Measurements from ENCODE around the gene IL25.
"Not testable (repeated sequence)": the region's sequence is repeated elsewhere in the genome, so short reads cannot be mapped to it uniquely, and the experiment has no call there.

The IL25 gene

GRCh38 chr14:23376482-23377197 lies 4.0 kb downstream of the IL25 start, which contains the start of gene CMTM5:
Gene CMTM5 (plus strand): TSS chr14:23377046. CDS start chr14:23377252, 206 bp downstream.
- no peak for DNase-seq

DNA sequence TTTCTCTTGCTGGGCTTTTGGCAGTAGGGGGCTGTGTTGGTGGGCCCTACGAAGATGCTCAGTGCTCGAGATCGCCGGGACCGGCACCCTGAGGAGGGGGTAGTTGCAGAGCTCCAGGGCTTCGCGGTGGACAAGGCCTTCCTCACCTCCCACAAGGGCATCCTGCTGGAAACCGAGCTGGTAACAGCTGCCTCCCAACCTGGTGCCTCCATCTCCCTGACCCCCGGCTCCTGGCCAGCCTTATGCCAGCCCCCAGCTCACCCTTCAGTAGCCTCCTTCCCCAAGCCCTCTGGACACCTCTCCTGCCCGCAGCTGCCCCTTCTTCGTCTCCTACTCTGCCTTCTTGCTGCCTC lies 4.6 kb downstream of the IL25 start:
- DNase-seq: no peak

- no peak for DNase-seq
Observed at GRCh38 chr14:23377573-23378563, 5.3 kb downstream of the IL25 start.

DNA sequence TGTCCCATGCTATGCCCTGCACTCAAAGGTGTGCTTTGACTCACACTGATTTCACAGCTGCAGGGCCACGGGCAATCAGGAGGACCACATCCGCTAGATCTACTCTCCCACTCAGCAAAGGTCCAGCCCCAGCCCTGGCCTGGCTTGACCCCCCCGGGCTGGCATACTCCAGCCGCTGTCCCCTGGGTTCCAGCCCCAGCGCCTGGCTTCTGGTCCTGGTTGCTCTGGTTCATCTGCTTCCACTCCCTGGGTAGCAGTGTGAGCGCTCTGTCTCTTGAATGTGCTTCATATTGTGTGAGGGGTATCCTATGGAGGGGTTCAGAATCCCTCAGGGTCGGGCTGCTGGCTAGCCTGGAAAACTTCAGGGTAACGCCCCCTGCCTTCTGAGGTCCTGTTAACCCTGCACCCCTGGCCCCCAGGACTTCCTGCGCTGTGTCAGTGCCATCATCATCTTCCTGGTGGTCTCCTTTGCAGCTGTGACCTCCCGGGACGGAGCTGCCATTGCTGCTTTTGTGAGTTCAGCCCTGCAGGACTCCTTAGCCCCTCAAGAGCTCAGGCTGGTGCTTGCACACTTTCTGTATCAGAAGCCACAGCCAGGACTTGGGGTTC lies 6.1 kb downstream of the IL25 start:
- no peak for DNase-seq

DNA sequence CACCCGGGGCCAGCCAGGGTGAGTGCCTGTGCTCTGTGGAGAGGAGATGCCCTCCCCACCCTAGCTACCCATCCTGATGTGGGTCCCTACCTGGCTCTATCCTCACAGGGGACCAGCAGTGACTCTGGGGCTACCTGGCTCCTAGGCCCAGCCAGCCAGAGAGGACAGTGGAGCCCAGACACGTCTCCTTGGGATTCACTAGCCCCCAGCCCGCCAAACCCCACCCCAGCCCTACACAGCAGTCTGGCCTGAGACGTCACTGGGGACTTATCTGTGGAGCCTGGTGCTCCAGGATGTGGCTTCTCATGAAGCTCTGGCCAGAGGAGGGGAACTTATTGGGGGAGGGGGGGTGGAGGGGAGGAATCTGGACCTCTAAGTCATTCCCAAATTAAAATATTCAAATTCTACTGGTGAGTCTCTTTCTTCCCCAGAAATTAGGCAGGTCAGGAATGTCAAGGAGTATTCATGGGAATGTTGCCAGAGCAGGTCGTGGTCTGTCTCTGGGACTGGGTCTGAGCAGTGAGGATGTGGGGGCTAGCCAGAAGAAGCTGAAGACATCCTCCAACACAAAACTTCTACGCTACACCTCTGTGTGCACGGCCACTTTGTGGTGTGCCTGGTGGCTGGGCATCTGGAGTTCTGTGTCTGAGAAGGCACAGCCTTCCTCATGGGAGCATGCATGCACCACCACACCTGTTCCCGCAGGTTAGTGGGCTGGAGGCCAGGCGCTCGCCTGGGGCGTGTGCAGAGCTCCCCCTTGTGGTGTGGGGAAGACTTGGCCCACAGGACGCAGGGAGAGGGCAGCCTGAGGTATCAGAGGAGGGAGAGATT lies 7.0 kb downstream of the IL25 start:
- peak; percentile 28 for DNase-seq

DNA sequence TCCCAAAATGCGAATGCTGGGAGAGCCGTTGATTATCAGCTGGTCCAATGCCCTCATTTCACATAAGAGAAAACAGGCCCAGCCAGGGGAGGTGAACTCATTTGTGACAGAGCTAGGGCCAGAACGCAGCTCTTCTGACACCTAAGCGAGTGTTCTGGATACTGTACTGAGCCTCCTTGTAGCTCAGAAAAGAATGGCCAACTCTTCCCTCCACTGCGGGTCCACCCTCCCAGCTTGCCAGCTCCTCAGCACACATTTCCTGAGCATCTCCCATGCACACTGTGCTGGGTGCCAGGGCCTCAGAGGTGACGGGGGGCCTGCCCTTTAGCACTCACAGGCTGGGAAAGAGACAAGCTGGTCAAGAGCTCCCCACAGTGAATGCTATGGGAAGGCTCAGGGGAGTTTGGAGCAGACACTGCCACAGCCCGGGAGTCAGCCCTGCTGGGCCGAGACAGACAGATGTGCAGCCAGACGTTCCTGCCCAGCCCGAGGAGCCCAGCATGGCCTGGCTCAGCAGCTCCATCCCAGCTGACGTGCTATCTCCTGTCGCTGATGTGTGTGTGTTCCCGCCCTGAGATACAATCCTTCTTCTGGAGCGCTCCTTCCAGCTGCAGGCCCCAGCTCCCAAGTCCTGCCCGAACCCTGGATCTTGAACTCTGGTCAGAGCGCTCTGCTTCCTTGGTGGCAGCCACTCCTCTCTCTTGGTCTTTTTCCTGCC lies 7.7 kb downstream of the IL25 start:
- DNase-seq: no peak

- no peak for DNase-seq
Observed at GRCh38 chr14:23380976-23381375, 8.4 kb downstream of the IL25 start.

DNA sequence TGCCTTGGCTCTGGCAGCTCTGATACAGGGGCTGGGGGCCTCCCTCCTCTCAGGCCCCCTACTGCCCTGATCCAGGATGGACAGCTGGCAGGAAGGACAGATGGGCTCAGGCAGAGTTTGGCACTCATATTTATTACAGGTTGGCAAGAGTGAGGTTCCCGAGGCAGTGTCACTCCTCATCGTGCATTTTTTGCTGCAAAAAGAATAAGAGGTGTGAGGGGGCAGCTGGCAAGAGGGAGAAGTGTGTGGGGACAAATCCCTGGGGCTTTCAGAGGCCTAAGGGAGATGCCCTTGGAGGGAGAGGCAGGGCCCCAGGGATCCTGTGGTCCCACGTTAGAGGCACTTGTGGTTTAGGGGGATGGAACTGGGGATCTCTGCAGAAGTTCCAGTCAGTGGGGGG lies 9.3 kb downstream of the IL25 start:
- no peak for DNase-seq

DNA sequence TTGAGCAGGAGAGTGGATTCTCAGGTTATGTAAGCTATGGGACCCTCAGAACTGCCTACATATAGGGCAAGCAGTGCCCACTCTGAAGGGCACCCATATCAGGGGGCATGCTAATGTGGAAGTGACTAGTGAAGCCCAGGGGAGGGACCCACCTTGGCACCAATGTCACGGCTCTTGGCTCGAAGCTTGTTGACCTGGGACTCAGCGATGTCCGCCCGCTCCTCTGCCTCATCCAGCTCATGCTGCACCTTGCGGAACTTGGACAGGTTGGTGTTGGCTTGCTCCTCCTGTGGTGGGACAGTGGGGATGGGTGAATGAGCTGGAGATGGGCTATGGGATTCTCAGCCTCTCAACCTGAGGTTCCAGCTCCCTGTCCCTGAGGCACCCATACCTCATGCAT lies 9.7 kb downstream of the IL25 start:
- no peak for DNase-seq

- DNase-seq: no peak
Observed at GRCh38 chr14:23382731-23383440, 10.3 kb downstream of the IL25 start.

GRCh38 chr14:23384364-23385080 lies 11.9 kb downstream of the IL25 start:
- DNase-seq: no peak

GRCh38 chr14:23385244-23385641 lies 12.6 kb downstream of the IL25 start:
- DNase-seq: no peak

DNA sequence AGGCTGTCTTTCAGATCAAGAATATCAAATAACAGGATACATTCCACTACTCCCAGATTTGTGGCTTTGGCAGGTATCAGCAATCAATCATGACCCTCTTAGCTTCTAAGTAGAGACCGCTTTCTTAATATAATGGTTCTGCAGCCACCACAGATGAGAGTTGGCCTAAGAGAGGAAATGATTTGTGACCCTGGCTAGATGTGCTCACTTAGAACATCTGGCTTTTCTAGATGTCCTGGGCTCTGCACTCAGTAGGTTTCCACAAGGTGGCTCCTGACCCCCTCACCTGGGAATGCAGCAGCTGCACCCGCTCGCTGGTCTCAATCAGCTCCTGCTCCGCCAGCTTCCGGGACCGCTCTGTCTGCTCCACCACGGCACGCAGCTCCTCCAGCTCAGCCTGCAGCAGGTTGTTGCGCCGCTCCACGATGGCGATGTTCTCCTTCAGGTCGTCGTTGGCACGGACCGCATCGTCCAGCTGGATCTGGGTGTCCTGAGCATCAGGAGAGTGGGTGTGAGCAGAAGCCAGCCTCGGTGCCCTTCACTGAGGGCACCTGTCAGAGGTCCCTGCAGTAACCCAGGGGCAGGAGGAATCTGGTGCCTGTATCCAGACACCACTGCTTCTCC lies 13.1 kb downstream of the IL25 start:
- DNase-seq: no peak

- not testable (repeated sequence) for DNase-seq
Observed at GRCh38 chr14:23386266-23386657, 13.7 kb downstream of the IL25 start.

GRCh38 chr14:23386999-23387398 lies 14.4 kb downstream of the IL25 start:
- DNase-seq: no peak

GRCh38 chr14:23387916-23388882 lies 15.6 kb downstream of the IL25 start:
- no peak for DNase-seq

DNA sequence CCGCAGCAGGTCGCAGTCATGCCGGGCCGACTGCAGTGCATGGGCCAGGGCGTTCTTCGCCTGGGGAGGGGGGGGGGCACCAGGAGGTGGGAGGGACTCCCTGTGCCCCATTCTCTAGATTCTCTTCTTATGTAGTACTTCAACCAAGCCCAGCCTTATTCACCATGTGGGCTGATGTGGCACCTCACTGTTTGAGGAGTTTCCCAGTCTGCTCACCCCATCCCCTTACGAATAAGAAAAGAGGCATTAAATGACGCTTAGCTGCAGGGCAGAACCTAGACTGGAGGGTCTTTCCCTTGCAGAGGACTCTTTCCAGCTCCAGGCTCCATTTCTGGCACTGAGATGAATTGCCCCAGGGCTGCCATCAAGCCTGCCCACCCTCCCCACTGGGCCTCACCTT lies 16.4 kb downstream of the IL25 start:
- DNase-seq: no peak

- DNase-seq: no peak
Observed at GRCh38 chr14:23389396-23389795, 16.8 kb downstream of the IL25 start.

DNA sequence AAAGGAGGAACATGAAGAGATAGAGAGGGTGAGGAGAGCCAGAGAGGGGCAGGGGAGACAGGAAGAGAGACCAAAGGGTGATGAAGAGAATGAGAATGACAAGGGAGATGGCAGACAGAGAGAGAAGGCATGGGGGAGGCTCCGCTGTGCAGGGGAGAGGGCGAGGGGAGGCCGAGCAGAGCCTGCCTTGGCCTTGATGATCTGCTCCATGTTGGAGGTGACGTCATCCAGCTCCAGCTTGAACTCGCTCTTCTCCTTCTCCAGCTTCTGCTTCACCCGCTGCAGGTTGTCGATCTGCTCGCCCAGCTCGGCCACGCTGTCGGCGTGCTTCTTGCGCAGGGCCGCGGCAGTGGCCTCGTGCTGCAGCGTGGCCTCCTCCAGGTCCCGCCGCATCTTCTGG lies 17.3 kb downstream of the IL25 start:
- not testable (repeated sequence) for DNase-seq
